ENCODE data around the gene PRKD1.

The PRKD1 gene

GRCh38 chr14:29927376-29928116 is at the start of gene PRKD1:
Gene PRKD1, minus strand, starts transcription at chr14:29927847.
- Mint-ChIP-seq H3K4me1 (peaks cover 10% of the 10 kb centered on the region), H3K4me3 (peak within 1 kb of the TSS; percentile 86), H3K36me3 (peaks cover 8% of the 10 kb centered on the region), H3K9me3 (peaks cover 3% of the 10 kb centered on the region), H3K27ac (no peak within 1 kb of the TSS), H3K27me3 (peaks cover 36% of the 10 kb centered on the region)
- ATAC-seq, result peak; percentile 74

- no peak for ATAC-seq
- H3K27me3 Mint-ChIP-seq, result no peaks in the 10 kb centered on the region
Observed at GRCh38 chr14:29971101-29971500, 43.5 kb upstream of the PRKD1 start.

GRCh38 chr14:29955087-29955486 is 27.4 kb upstream of the PRKD1 start:
- Mint-ChIP-seq H3K9me3 (peaks cover 10% of the 10 kb centered on the region), H3K4me1 (no peaks in the 10 kb centered on the region), H3K4me3 (no peak overlapping the region), H3K36me3 (no peaks in the 10 kb centered on the region), H3K27ac (no peak overlapping the region), H3K27me3 (no peaks in the 10 kb centered on the region)
- ATAC-seq, result no peak

More at GRCh38 chr14:29971101-29971500, 43.5 kb upstream of the PRKD1 start:
- H3K4me1 Mint-ChIP-seq, result no peaks in the 10 kb centered on the region
- H3K9me3 Mint-ChIP-seq, result peaks cover 6% of the 10 kb centered on the region
- no peak overlapping the region for H3K27ac Mint-ChIP-seq
- no peaks in the 10 kb centered on the region for H3K36me3 Mint-ChIP-seq
- H3K4me3 Mint-ChIP-seq, result no peak overlapping the region

GRCh38 chr14:29953501-29953900 is 25.9 kb upstream of the PRKD1 start:
- Mint-ChIP-seq H3K36me3 (no peaks in the 10 kb centered on the region), H3K9me3 (peaks cover 10% of the 10 kb centered on the region), H3K27me3 (no peaks in the 10 kb centered on the region), H3K27ac (no peak overlapping the region), H3K4me3 (no peak overlapping the region), H3K4me1 (no peaks in the 10 kb centered on the region)
- no peak for ATAC-seq

GRCh38 chr14:29944091-29944490 is 16.4 kb upstream of the PRKD1 start:
- no peaks in the 10 kb centered on the region for H3K4me1 Mint-ChIP-seq
- H3K4me3 Mint-ChIP-seq, result no peak overlapping the region
- H3K27me3 Mint-ChIP-seq, result no peaks in the 10 kb centered on the region
- H3K36me3 Mint-ChIP-seq, result no peaks in the 10 kb centered on the region
- H3K9me3 Mint-ChIP-seq, result peaks cover 24% of the 10 kb centered on the region
- no peak overlapping the region for H3K27ac Mint-ChIP-seq
- no peak for ATAC-seq

GRCh38 chr14:29941401-29941800 is 13.8 kb upstream of the PRKD1 start:
- ATAC-seq, result no peak
- Mint-ChIP-seq H3K9me3 (peaks cover 17% of the 10 kb centered on the region), H3K36me3 (no peaks in the 10 kb centered on the region), H3K27me3 (no peaks in the 10 kb centered on the region), H3K4me1 (no peaks in the 10 kb centered on the region), H3K27ac (no peak overlapping the region), H3K4me3 (no peak overlapping the region)

- Mint-ChIP-seq H3K27ac (no peak overlapping the region), H3K4me1 (no peaks in the 10 kb centered on the region), H3K27me3 (no peaks in the 10 kb centered on the region), H3K4me3 (no peak overlapping the region), H3K9me3 (peaks cover 11% of the 10 kb centered on the region), H3K36me3 (no peaks in the 10 kb centered on the region)
- no peak for ATAC-seq
Observed at GRCh38 chr14:29940482-29940881, 12.8 kb upstream of the PRKD1 start.

GRCh38 chr14:29937116-29937515 is 9.5 kb upstream of the PRKD1 start:
- H3K9me3 Mint-ChIP-seq, result peaks cover 4% of the 10 kb centered on the region
- H3K36me3 Mint-ChIP-seq, result no peaks in the 10 kb centered on the region
- H3K27me3 Mint-ChIP-seq, result no peaks in the 10 kb centered on the region
- ATAC-seq, result no peak
- H3K4me1 Mint-ChIP-seq, result no peaks in the 10 kb centered on the region
- H3K27ac Mint-ChIP-seq, result no peak overlapping the region
- H3K4me3 Mint-ChIP-seq, result no peak overlapping the region

- H3K4me1 Mint-ChIP-seq, result peaks cover 10% of the 10 kb centered on the region
- peaks cover 28% of the 10 kb centered on the region for H3K27me3 Mint-ChIP-seq
- no peak for ATAC-seq
- peaks cover 8% of the 10 kb centered on the region for H3K36me3 Mint-ChIP-seq
- peaks cover 3% of the 10 kb centered on the region for H3K9me3 Mint-ChIP-seq
- H3K4me3 Mint-ChIP-seq, result no peak overlapping the region
- H3K27ac Mint-ChIP-seq, result no peak overlapping the region
Observed at GRCh38 chr14:29930283-29930682, 2.6 kb upstream of the PRKD1 start.

- no peak overlapping the region for H3K27ac Mint-ChIP-seq
- no peak overlapping the region for H3K4me3 Mint-ChIP-seq
- H3K4me1 Mint-ChIP-seq, result peaks cover 10% of the 10 kb centered on the region
- no peak for ATAC-seq
- peaks cover 3% of the 10 kb centered on the region for H3K9me3 Mint-ChIP-seq
- peaks cover 36% of the 10 kb centered on the region for H3K27me3 Mint-ChIP-seq
- peaks cover 8% of the 10 kb centered on the region for H3K36me3 Mint-ChIP-seq
Observed at GRCh38 chr14:29928117-29928640, 532 bp upstream of the PRKD1 start.

- Mint-ChIP-seq H3K27me3 (peaks cover 36% of the 10 kb centered on the region), H3K4me1 (peaks cover 10% of the 10 kb centered on the region), H3K9me3 (peaks cover 3% of the 10 kb centered on the region), H3K4me3 (peak overlapping the region; percentile 86), H3K36me3 (peaks cover 8% of the 10 kb centered on the region), H3K27ac (no peak overlapping the region)
- ATAC-seq, result peak; percentile 55
Observed at GRCh38 chr14:29926701-29927375, 809 bp downstream of the PRKD1 start.

GRCh38 chr14:29926228-29926627 is 1.4 kb downstream of the PRKD1 start:
- peaks cover 36% of the 10 kb centered on the region for H3K27me3 Mint-ChIP-seq
- H3K27ac Mint-ChIP-seq, result no peak overlapping the region
- H3K4me1 Mint-ChIP-seq, result peaks cover 10% of the 10 kb centered on the region
- peak overlapping the region; percentile 86 for H3K4me3 Mint-ChIP-seq
- H3K36me3 Mint-ChIP-seq, result peaks cover 8% of the 10 kb centered on the region
- peaks cover 3% of the 10 kb centered on the region for H3K9me3 Mint-ChIP-seq
- no peak for ATAC-seq

GRCh38 chr14:29925736-29926135 is 1.9 kb downstream of the PRKD1 start:
- Mint-ChIP-seq H3K36me3 (peaks cover 8% of the 10 kb centered on the region), H3K9me3 (peaks cover 3% of the 10 kb centered on the region), H3K4me1 (peaks cover 10% of the 10 kb centered on the region), H3K4me3 (no peak overlapping the region), H3K27me3 (peaks cover 36% of the 10 kb centered on the region), H3K27ac (no peak overlapping the region)
- no peak for ATAC-seq

GRCh38 chr14:29925101-29925722 is 2.4 kb downstream of the PRKD1 start:
- peaks cover 3% of the 10 kb centered on the region for H3K9me3 Mint-ChIP-seq
- peaks cover 10% of the 10 kb centered on the region for H3K4me1 Mint-ChIP-seq
- no peak overlapping the region for H3K27ac Mint-ChIP-seq
- H3K36me3 Mint-ChIP-seq, result peaks cover 8% of the 10 kb centered on the region
- H3K27me3 Mint-ChIP-seq, result peaks cover 36% of the 10 kb centered on the region
- no peak for ATAC-seq
- no peak overlapping the region for H3K4me3 Mint-ChIP-seq

- Mint-ChIP-seq H3K9me3 (peaks cover 3% of the 10 kb centered on the region), H3K4me3 (no peak overlapping the region), H3K27ac (no peak overlapping the region), H3K27me3 (peaks cover 3% of the 10 kb centered on the region), H3K36me3 (no peaks in the 10 kb centered on the region), H3K4me1 (no peaks in the 10 kb centered on the region)
- no peak for ATAC-seq
Observed at GRCh38 chr14:29919845-29920244, 7.8 kb downstream of the PRKD1 start.

Data from stimulated activated memory B cell treated with anti-CD40 and anti-IgM and Interleukin-4, amounts not matched to agents 10 μg/mL and 1 μg/mL and 100 μg/mL, for 72 hours (primary cell).